GM19455 (cell line): ENCODE measurements around the gene ITCH.
"Not testable (repeated sequence)": the region's sequence is repeated elsewhere in the genome, so short reads cannot be mapped to it uniquely, and the experiment has no call there.

ENCODE experiments used
- ATAC-seq: cut with Tn5 transposase; IDR thresholded peaks from one replicate; pipeline ENCODE4 v1.9.1; 2021; ENCODE audit not compliant: unreplicated experiment

ITCH gene

DNA sequence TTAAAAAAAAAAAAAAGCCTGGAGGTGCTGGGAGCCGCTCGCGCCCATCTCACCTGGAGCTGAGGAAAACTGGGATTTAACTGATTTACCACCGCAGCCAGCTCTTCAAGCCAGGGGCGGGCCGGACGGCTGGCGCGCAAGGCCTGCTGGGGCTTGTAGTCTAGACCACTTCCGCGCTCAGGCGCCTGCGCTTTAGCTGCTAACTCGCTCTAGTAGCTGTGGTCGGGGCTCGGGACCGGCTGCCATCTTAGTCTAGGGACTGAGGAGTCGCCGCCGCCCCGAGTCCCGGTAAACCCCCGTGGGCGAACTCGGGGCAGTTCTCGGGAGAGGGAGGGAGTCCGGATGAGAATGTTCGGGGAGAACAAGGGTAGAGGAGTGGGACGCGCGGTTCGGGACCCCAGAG, at the start of gene ITCH:
ITCH (plus strand) TSS at position 212 of the 403 bp plus-strand sequence. CDS start 30,539 bp downstream, outside the sequence.
- peak; percentile 86 for ATAC-seq

DNA sequence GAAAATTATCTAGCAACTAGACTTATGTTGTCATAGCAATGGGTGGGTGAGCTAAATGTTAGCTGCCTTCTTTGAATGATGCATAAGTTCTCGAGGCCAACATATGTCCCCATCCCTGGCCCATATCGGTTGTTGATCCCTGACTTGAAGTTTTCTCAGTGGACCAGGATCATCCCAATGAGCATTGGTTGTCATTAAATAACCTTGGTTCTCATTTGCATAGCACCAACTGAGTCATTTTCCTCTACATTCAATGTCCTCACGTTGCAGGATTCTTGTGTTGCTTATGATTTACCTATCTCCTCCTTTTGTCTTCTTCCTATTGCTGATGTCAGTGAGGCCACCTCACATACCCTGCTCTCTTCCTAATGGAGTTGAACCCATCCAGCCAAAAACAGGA, 47.8 kb upstream of the ITCH start:
- ATAC-seq: no peak

DNA sequence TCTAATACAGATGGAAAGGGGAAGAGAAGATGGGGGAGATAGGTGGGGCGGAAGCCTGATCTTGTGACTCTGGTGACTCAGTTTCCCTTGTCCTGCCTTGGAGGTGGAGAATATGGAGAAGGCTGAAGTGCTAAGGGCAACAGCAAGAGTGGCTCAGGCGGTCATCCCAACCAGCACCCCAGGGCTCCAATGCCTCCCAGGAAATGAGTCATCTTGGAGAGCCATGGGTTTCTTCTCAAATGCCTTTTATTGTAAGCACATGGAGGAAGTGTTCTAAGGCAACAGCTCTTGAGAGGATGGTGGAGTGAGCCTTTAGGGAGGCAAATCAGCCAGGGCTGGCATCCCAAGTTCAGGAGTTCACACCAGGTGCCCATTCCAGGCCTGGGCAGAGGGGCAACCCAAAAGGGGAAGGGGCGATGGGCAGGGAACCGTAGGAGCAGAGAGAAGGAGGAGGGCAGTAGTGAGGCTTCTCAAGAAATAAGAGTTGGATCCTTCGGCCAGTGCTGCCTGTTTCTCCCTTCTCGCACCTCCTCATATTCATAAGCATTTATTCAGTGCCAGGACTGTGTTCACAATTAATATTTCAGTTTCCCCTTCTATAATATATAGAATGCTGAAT, 46.8 kb upstream of the ITCH start:
- ATAC-seq: no peak

DNA sequence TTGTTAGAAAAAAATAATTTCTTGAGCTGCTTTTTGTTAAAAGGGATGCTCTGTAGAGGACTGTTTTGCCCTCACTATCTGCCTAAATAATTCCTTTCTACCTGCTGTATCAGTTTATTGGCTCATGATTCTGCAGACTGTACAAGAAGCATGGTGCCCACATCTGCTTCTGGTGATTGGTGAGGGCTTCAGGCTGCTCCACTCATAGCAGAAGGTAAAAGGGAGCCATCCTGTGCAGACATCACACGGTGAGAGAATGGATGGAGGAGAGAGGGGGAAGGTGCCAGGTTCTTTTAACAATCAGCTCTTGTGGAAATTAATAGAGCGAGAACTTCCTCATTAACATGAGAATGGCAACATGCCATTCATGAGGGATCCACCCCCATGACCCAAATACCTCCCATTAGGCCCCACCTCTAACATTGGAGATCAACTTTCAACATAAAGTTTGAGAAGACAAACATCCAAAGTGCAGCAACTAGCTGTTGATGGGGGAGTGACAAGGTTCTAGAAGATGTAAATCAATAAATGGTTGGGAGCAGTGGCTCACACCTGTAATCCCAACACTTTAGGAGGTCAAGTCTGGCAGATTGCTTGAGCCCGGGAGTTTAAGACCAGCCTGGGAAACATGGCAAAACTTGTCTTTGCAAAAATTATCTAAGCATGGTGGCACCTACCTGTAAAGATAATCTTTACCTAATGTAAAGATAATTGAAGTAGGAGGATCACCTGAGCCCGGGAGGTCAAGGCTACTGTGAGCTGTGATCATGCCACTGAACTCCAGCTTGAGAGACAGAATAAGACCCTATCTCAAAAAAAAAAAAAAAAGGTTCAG, 44.2 kb upstream of the ITCH start:
- ATAC-seq: no peak

DNA sequence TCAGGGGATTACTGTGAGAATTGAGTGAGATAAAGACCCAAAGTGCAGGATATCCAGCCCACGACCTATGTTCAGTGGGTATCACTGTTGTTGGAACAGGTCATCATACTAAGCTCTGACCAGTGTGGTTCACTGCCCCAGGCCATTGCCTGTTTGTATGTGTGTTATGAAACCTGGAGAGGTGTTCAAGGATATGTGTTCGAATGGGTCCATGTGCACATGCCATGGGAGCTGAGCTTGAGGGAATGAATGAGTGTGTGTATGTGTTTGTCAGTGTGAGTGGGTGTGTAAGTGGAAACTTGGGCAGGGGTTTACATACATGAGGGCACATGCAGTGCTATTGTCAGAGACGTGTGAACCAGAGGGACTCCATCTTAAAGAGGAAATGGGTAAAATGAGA, 42.2 kb upstream of the ITCH start:
- ATAC-seq: no peak

DNA sequence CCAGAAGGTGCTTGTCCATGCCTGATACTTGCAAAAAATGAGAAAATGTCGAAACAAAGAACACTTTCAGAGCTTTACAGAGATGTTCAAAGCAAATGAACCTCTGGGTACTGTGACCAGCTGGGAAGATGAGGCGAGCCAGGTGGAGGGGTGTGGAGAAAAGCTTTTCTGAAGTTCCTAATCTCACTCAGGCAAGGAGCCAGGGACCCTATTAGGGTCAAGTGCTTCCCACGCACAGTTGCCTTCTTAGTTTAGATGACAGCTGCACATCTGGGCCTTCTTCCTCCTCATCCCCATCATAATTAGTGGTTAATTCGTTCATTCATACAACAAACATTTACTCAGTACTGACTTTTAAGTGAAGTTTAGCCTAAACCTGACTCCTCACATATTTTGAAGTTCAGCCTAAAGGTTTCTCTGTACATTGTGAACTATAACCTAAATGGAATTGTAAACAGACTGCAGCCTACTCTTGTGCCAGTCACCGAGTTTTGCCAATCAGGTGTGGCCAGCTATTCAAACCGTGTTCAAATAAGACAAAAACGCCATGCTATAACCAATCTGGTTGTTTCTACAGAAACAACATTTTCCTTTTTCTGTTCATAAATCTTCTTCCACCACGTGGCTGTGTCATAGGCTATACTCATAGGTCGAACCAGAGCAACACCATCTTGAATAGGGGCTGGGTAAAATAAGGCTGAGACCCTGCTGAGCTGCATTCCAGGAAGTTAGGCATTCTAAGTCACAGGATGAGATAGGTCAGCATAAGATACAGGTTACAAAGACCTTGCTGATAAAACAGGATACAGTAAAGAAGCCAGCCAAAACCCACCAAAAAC, 40.6 kb upstream of the ITCH start:
- no peak for ATAC-seq

DNA sequence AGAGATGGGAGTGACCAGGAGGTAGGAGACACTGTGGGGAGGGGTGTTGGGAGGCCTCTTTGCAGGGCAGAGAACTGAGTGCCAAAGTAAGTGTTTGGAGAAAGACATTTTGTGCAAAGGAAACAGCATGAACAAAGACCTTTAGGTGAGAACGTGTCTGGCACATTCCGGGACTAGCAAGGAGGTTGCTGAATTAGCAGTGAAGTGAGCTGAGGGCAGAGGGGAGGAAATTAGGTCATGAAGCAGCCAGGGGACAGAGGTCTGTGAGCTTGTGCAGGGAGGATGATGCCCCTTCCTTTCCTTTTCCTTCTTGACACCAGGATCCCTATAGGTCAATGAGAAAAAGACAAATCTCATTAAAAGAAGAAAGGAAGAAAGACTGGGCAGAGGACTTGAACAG, 38.5 kb upstream of the ITCH start:
- ATAC-seq: no peak

DNA sequence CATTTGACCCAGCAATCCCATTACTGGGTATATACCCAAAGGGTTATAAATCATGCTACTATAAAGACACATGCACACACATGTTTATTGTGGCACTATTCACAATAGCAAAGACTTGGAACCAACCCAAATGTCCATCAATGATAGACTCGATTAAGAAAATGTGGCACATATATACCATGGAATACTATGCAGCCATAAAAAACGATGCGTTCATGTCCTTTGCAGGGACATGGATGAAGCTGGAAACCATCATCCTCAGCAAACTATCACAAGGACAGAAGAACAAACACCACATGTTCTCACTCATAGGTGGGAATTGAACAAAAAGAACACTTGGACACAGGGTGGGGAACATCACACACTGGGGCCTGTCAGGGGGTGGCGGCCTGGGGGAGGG, 34.9 kb upstream of the ITCH start:
- ATAC-seq: not testable (repeated sequence)

DNA sequence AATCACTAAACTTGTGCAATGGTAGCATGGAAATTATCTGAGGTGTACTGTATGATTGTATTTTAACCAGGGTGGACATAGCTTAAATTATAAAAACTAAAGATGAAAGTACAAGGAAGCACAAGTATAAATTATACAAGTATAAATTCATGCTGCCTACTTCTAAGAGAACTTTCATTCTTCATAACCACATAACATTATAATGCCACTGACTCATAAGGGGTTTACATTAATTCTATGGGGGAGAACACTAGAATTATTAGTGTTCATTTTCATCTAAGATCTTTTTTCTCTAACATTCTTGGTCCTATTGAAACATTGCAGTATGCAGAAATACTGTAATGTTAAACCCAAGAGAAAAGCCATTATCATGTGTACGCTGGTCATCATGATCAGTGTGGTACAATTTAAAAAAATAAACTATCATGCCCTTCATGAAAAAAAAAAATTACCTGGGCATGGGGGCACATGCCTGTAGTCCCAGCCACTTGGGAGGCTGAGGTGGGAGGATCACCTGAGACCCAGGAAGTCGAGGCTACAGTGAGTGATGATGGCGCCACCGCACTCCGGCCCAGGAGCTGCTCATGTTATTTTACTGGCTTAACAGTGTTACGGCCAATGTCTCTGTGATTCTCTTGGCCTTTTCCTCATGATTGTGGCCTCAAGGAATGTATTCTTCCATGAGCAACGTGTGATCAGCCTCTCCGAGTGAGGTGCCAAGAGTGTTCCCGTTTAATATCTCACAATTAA, 34.0 kb upstream of the ITCH start:
- no peak for ATAC-seq

DNA sequence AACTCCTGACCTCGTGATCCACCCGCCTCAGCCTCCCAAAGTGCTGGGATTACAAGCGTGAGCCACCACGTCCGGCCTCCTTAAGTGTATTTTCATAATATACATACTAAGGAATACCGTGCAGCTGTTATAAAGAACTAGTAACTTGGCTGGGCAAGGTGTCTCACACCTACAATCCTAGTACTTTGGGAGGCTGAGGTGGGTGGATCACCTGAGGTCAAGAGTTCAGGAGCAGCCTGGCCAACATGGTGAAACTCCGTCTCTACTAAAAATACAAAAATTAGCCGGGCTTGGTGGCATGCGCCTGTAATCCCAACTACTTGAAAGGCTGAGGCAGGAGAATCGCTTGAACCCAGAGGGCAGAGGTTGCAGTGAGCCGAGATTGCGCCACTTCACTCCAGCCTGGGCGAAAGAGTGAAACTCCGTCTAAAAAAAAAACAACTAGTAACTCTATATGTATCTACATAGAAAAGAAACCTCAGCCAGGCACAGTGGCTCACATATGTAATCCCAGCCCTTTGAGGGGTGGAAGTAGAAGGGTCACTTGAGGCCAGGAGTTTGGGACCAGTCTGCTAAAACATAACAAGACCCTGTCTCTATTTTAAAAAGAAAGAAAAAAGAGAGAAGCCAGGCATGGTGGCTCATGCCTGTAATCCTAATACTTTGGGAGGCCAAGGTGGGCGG, 32.1 kb upstream of the ITCH start:
- ATAC-seq: not testable (repeated sequence)

DNA sequence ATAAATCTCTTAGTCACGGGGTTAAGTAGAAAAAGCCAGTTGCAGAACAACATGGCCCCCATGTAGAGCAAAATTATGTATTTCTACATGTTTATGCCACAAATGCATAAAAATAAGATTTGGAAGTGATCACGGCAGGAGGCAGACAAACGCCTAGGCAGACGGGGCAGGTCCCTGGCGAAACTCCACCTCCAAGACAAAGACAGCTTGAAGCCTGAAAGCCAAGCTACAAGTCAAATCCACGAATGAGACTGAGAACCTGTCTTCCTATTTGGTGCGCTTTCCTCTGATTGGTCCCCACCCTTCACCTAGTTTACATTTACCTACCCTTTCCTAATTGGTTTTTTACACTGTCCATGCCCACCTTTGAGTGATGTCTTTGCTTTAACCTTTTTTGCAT, 31.2 kb upstream of the ITCH start:
- ATAC-seq: no peak

DNA sequence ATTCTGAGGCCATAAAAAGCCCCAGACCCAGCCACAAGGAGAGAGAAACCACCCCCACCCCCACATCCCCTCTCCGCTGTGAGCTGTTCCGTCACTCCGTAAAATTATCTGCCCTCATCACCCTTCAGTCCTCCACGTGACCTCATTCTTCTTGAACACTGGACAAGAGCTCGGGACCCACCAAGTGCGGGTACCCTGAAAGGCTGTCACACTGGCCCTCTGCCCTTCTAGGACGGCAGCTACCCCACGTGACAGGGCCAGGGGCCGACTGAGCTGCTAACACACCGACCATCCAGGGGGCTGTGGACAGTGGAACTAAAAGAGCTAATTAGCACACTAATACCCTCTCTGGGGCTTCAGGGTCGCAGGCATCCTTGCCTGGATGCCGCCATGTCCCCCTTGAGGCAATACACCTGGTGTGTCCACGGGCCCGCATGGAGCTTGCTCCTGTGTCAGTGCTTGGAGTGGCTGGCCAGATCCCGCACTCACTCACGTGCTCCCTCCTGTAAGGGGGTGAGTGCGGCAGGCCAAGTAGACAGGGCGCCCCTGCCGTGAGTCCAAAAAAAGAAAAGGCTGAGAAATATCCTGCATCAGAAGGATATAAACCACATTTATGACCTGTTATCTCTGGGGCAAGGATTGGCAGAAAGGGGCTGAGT, 30.7 kb upstream of the ITCH start:
- no peak for ATAC-seq

DNA sequence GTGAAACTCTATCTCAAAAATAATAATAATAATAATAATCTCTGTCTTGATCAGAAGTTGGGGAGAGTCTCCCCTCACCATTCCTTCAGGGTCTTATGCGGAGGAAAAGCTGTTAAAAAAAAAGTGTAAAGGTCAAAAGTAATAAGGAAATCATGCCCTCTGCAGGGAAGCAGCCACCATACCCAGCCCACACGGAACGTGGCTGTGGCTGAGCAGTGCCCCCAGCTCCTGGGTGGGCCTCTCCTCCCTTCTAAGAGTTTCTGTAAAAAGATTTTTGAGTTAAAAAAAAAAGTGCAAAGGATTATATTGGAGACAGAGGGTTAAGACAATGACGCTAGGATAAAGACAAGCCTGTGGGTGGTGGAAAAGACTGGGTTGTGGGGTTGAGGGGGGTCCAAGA, 29.3 kb upstream of the ITCH start:
- ATAC-seq: no peak

DNA sequence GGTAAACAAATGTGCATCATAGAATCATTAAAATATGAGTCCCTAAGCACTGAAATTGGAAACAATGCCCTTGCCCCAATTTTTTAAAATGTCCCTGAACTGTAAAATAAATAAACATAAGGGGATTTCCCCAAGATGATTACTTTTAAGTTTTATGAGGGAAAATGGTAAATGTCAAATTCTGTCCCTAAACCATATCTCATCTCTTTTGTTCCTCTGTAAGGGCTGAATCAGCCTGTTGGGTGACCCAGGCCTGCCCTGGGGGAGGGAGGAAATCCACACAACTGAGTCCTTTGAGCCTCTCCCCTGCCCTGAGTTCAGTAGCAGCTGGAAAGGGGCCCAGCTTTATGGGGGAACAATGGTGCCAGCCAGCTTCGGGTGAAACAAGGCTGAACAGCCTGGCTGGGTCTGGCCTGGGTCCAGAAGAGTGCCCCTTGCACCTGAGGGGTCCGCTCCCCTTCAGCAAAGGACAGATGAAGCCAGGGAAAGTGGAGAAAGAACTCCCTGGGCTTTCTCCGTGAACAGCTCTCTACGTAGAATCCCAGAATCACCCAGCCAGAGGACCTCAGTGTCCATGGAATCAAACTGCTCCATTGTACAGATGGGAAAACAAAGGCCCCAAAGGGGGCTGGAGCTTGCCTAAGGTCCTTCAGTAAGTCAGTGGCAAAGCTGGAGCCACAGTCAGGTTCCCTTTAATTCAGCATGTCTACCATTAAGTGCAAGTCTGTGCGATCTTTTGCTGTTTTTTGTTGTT, 28.2 kb upstream of the ITCH start:
- ATAC-seq: no peak

DNA sequence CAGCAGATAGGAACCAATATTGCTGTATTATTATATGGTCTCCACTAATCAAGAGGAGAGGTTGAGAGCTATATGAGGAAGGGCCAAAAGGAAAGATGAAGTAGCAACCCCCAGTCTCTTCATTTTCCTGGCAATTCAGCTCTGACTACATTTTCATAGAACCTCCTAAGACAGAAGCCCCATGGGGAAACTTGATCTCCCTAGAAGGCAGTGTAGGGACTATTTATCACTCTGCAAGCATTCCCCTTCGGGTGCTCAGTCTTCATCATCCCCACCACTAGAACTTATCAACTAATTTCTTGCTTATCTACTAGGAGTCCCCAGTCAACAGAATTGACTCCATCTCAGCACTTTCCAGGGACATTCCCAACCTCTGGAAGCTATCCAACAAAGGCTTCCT, 25.5 kb upstream of the ITCH start:
- no peak for ATAC-seq

DNA sequence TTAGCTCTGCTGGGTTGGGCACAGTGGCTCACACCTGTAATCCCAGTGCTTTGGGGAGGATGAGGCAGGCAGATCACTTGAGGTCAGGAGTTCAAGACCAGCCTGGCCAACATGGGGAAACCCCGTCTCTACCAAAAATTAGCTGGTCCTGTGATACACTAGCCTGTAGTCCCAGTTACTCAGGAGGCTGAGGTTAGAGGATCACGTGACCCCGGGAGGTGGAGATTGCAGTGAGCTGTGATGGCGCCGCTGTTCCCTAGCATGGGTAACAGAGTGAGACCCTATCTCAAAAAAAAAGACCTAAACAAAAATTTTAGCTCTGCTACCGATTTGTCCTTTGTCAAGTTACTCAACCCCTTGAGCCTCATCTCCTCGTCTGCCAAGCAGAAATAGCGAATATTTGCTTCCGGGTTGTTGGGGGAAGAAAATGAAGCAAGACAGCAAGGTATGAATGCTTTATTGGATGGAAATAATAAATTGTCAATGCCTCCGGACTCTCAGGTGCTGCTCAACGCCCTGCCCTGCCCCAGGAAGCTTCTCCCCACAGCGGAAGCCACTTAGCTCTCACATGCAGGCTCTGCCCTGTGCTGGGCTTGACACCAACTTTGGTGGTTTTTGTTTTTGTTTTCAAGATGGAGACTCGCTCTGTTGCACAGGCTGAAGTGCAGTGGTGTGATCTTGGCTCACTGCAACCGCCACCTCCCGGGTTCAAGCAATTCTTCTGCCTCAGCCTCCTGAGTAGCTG, 24.9 kb upstream of the ITCH start:
- no peak for ATAC-seq

DNA sequence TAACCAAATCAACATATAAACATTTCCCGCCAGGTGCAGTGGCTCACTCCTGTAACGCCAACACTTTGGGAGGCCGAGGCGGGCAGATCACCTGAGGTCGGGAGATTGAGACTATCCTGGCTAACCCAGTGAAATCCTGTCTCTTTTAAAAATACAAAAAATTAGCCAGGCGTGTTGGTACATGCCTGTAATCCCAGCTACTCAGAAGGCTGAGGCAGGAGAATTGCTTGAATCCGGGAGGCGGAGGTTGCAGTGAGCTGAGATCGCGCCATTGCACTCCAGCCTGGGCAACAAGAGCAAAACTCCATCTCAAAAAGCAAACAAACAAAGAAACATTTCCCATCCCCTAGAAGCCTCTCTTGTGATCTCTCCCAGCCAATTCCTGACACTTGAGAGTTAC, 22.3 kb upstream of the ITCH start:
- not testable (repeated sequence) for ATAC-seq

DNA sequence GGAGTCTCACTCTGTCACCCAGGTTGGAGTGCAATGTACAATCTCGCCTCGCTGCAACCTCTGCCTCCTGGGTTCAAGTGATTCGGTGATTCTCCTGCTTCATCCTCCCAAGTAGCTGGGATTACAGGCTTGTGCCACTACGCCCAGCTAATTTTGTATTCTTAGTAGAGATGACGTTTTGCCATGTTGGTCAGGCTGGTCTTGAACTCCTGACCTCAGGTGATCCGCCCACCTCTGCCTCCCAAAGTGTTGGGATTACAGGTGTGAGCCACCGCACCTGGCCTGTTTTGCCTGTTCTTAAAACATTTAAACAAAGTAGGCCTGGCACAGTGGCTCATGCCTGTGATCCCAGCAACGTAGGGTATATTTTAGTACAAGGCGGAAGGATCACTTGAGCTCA, 21.9 kb upstream of the ITCH start:
- ATAC-seq: not testable (repeated sequence)
